Measurements from ENCODE around the gene RHOT2.

- TF ChIP-seq HINFP (tag; conservative IDR thresholded peaks at IDR 0.05; ENCODE audit: low read depth) (no peak), EZH2 (IDR thresholded peaks at IDR 0.05; ENCODE audit: borderline replicate concordance, low read depth, low read length) (no peak), POLR2A (conservative IDR thresholded peaks at IDR 0.05) (no peak), FOXA3 (CRISPR knock-in tag; conservative IDR thresholded peaks at IDR 0.05 in 1 of 2, IDR thresholded peaks at IDR 0.05 in 1 of 2) (no peak), CC2D1A (IDR thresholded peaks at IDR 0.05) (no peak), GMEB1 (CRISPR knock-in tag; IDR thresholded peaks at IDR 0.05) (no peak), ATF7 (IDR thresholded peaks at IDR 0.05) (no peak), GATA2 (CRISPR knock-in tag; IDR thresholded peaks at IDR 0.05) (no peak)
Measured at GRCh38 chr16:633336-634050, 34.4 kb upstream of the RHOT2 start.

Data from K562 (cell line).